Liver (tissue), 3 donors: ENCODE data around the gene GPR89B.

Experiments
- ATF3 ChIP-seq: IDR thresholded peaks from 2 replicates; pipeline ENCODE4 v1.6.1; 2016; ENCODE audit warnings: antibody characterized with exemption
- CTCF ChIP-seq: fragments of 150-350 bp; IDR thresholded peaks from 2 replicates; pipeline ENCODE4 v1.5.1; 2017; ENCODE audit warnings: improper control_type of control experiment, low read depth, low read length; ENCODE audit not compliant: missing input control
- GABPA ChIP-seq, 2 donors: IDR thresholded peaks in 1 of 2; conservative IDR thresholded peaks in 1 of 2; 2 replicates each; pipeline ENCODE4 v1.6.1; 2016; ENCODE audit warnings: antibody characterized with exemption in 2 of 2, mild to moderate bottlenecking in 1 of 2, moderate library complexity in 1 of 2
- MAX ChIP-seq: IDR thresholded peaks from 2 replicates; pipeline ENCODE4 v1.6.1; 2016; ENCODE audit warnings: antibody characterized with exemption
- REST ChIP-seq: IDR thresholded peaks from 2 replicates; pipeline ENCODE4 v1.6.1; 2016; ENCODE audit warnings: antibody characterized with exemption, mild to moderate bottlenecking
- SP1 ChIP-seq: IDR thresholded peaks from 2 replicates; pipeline ENCODE4 v1.6.1; 2018; ENCODE audit warnings: antibody characterized with exemption, mild to moderate bottlenecking
- YY1 ChIP-seq: IDR thresholded peaks from 2 replicates; pipeline ENCODE4 v1.6.1; 2016; ENCODE audit warnings: antibody characterized with exemption, mild to moderate bottlenecking
- donor health status: healthy.
- donor health status: healthy.

- no peak for TF ChIP-seq CTCF
- TF ChIP-seq GABPA (IDR thresholded peaks at IDR 0.05 in 1 of 2, conservative IDR thresholded peaks at IDR 0.05 in 1 of 2): no peak
- no peak for TF ChIP-seq REST
- TF ChIP-seq ATF3: no peak
- TF ChIP-seq SP1: no peak
- TF ChIP-seq YY1: no peak
- no peak for TF ChIP-seq MAX
Observed at GRCh38 chr1:147891088-147891487, 37.1 kb upstream of the GPR89B start.
